ENCODE results near the gene WDR3.
"Not testable (repeated sequence)": the region's sequence is repeated elsewhere in the genome, so short reads cannot be mapped to it uniquely, and the experiment has no call there.

WDR3 gene

DNA sequence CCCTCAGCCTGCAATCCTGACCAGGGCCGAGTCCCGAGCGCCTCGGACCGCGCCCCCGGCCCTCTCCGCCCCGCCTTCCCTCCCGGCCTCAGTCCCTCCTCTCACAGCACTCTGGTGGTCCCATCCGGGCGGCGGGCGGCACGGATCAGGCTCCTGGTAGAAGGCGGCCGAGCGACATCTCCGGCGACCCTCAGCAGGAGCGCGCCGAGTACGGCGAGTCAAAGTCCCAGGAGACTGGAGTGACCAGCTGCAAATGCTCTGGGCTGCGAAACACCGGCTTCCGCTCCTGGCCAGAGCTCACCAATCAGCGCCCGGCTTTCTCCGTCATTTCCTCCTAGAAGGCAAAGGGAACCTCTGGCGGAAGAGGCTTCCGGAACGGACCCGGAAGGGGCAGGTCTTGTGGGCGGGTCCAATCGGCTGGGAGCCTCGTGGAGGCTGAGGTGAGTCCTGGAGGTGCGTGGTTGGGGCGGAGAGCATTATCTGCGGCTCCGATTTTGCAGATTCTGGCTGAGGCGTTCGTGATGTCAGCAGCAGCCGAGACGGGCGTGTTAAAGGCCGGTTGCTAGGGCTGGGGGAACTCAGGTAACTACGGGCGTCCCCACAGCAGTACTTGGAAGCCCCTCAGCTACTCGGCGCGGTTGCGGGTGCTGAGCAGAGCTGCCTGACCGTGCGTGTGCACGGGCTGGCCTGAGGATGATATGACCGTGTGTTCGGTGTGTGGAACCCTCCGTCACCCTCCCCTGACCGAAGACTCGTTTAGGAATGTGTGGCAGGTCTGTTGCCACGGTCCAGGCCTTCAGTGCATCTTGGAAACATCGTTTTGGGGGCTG is at the start of gene WDR3, which contains the start of gene GDAP2:
Gene WDR3, plus strand, starts transcription at position 397 of the 830 bp plus-strand sequence. CDS start 3,581 bp downstream, outside the sequence.
Gene GDAP2, minus strand, starts transcription at position 279 of the 830 bp plus-strand sequence. CDS start 9,264 bp downstream, outside the sequence.
- DNase-seq = peak; percentile 83

DNA sequence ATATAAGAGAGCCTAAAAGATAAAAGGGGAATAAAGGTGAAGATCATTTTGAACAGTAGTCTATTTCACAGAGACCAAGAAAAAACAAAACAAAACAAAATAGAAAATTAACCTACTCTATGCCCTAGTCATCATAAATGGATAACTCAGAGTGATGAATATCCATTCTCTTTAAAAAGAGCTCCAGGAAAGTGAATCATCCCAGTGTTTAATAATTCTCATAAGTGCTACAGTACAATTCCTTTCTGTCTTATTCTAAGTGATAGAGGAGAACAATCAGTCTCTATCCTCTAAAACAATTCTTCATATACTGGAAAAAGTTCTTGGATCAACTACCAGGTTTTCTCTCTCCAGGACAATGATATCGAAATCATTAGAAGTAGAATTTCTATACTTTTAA is 45.9 kb upstream of the WDR3 start:
- no peak for DNase-seq

DNA sequence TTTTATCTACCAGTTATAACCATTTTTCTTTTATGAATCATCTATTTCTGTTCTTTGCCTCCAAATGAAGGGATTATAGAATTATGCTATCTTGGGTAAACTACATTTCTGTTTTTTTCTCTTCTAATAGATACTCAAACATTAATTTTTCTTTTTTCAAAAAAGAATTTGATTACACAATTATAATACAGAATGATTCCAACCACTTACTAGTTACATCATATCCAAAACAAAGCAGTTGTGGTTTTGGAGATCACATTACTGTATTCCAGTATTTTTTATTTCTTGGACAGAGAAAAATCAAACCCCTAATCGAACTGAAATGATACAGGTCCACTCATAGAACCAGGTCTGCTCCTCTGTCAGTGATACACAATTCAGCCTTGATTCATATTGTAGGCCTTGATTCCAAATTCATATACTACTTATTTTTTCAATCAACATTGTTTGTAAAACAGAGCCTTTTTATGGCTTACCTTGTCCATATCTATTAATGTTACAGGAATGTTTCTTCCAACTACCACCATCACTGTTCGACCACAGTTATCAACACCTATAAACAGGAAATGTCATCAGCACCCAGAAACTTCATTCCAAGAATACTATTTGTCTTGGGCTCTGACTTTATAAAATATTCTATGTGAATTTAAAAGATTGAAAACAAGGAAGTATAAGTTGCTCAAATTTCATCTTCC is 43.3 kb upstream of the WDR3 start:
- DNase-seq = no peak

GRCh38 chr1:117890452-117890851 is 39.1 kb upstream of the WDR3 start:
- no peak for DNase-seq

GRCh38 chr1:117892512-117892911 is 37.0 kb upstream of the WDR3 start:
- no peak for DNase-seq

- no peak for DNase-seq
Observed at GRCh38 chr1:117894078-117894477, 35.5 kb upstream of the WDR3 start.

DNA sequence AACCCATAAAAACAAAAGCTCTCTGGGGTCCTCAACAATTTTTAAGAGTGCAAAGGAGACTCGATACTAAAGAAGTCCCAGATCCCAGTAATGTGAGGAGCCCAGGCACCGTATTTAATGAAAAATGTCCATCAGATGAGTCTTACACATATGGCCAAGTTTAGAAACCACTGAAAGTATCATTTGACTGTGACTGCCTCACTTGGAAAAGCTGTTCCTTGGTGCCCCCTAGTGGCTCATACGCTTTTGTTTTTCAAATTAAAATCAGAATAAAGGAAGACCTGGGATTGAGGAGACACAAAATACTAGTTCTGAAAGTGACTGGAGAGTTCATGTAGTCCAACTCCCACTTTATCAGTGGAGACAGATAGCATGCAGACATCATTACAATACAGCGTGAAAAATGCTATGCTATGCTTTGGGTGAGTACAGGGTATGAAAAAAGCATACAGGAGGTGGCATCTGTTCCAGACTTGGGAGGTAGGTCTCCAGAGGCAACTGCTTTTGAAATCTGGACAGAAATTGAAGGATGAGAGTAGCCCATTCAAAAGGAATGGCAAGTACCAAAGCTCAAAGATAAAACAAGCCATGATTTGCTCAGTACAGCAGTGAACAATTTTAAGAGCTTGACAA is 33.9 kb upstream of the WDR3 start:
- peak; percentile 4 for DNase-seq

GRCh38 chr1:117897551-117897950 is 32.0 kb upstream of the WDR3 start:
- DNase-seq = no peak

GRCh38 chr1:117899801-117900200 is 29.7 kb upstream of the WDR3 start:
- no peak for DNase-seq

DNA sequence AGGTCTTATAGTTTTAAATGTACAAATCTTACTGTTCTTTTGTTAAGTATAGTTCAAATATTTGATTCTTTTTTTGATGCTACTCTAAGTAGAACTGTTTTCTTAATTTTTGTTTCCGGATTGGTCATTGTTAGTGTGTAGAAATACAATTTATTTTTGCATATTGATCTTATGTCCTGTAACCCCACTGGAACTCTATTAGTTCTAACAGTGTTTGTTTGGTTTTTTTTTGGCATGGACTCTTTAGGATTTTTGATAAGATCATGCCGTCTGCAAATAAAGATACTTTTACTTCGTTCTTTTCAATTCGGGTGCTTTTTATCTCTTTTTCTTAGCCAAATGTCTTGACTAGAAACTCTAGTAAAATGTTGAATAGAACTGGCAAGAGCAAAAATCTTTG is 26.6 kb upstream of the WDR3 start:
- DNase-seq = no peak

- DNase-seq = no peak
Observed at GRCh38 chr1:117904485-117904884, 25.1 kb upstream of the WDR3 start.

GRCh38 chr1:117905019-117905418 is 24.5 kb upstream of the WDR3 start:
- DNase-seq = no peak

DNA sequence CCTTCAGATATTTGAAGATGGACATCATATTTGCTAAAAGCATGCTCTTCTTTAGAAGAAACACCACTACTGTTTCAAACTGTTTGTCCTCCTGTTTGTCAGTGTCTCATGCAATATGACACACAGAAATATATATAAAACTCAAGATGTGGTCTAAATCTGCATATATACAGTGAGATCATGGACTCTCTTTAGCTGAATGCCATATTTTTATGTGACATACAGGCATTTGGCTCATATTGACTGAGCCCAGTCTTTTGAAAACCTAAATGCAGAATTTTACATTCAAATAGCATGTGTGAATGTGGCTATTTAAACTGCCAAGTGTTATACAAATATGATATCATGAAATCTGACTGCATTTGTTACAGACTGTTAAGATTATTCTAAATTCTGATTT is 18.5 kb upstream of the WDR3 start:
- no peak for DNase-seq

DNA sequence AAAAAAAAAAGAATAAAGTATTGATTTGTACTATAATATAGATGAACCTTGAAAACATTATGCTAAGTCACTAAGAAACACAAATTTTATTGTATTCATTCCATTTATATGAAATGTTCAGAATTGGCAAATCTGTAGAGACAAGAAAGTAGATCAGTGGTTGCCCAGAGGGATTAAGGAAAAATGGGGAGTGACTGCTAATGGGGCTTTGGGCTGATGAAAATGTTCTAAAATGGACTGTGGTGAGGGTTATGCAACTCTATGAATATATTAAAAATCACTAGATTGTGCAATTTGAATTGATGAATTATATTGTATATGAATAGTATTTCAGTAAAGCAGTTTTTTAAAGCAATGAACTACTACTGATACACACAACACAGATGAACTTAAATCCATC is 10.2 kb upstream of the WDR3 start:
- no peak for DNase-seq

GRCh38 chr1:117921991-117922390 is 7.5 kb upstream of the WDR3 start:
- no peak for DNase-seq

DNA sequence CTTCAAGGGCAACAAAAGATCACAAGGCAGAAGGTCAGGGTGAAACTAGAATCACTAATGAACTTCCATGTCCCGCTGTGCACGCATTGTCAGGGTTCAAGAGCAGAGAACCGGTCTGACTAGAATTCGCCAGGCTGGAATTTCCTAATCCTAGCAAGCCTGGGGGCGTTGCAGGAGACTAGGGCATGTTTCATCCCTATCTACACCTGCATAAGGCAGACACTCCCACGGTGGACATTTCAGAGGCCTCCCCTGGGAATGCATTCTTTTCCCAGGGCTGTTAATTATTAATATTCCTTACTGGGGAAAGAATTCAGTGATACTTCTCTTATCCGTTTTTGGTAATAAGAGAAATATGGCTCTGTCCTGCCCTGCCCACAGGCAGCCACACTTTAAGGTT is 6.8 kb upstream of the WDR3 start:
- DNase-seq = not testable (repeated sequence)

GRCh38 chr1:117925981-117926380 is 3.6 kb upstream of the WDR3 start:
- DNase-seq = no peak

DNA sequence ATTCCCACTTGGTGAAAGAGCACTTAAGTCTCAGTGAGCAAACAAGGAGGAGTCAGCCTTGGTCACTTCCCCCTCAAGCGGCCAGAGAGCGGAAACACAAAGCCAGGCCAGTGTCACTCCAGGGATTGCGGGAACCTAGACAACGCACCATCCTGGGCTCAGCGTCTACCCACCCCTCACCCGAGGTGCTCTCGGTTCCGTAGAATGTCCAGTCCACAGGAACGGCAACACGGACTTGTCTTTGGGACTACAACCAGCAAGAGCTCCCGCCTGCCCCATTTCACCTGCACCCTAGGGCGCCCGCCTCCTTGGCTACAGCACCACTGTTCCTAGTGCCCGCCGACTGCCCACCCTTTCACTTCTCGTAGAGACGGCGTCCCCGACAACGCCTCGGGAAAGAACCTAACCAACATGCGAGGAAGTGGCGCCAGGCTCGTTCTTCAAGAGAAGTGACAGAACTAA is 627 bp upstream of the WDR3 start:
- peak; percentile 60 for DNase-seq

- no peak for DNase-seq
Observed at GRCh38 chr1:117930173-117930447, 571 bp downstream of the WDR3 start.

DNA sequence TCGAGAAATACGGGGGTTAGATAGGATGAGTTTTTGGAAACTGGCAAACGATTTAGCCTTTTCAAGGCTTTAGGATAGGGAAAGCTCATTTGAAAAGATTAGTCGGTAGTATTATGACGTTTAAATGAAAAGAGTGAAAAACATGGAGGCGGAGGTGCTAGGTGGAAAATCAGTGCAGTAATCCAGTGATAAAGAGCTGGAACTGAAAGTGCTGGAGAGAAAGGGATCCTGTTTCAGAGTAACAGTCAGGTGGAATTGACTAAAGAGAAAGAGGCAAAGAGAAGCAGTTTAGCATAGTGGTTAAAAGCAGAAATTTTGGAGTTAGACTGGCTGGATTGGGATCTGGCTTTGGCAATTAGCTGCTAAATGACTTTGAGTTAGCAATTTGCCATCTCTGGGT is 945 bp downstream of the WDR3 start:
- DNase-seq = no peak

DNA sequence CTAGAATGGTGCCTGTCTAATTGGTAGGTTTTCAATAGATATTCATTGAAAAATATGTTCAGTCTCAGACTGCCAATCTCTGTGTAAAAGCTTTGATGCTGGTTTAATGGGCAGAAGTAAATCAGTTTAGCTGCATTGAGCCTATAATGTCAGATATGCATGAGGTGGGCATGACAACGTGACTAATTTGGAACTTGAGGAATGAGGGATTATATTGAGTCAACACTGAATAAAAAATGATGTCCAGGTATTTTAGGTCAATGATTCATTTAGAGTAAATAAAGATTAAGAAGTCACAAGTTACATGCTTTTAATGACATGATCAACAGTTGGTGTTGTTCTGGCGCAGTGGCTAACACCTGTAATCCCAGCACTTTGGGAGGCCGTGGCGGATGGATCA is 3.0 kb downstream of the WDR3 start:
- no peak for DNase-seq

GRCh38 chr1:117933769-117934168 is 4.2 kb downstream of the WDR3 start:
- DNase-seq = no peak

DNA sequence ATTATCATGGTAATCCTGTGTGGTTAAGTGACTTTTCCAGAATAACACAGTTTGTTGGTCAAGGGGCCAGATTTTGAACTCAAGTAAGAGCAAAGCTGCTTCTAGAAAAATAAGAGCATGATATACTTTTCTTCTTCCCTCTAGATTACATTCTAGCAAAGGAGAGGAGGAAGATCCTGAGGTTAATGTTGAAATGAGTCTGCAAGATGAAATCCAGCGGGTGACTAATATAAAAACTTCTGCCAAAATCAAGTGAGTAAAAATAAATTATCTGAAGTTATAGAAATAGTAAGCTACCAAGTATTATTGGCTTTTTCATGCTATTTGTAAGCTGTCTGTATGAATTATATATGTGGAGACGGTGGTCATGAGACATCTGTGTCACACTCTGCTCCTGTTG is 12.8 kb downstream of the WDR3 start:
- no peak for DNase-seq

DNA sequence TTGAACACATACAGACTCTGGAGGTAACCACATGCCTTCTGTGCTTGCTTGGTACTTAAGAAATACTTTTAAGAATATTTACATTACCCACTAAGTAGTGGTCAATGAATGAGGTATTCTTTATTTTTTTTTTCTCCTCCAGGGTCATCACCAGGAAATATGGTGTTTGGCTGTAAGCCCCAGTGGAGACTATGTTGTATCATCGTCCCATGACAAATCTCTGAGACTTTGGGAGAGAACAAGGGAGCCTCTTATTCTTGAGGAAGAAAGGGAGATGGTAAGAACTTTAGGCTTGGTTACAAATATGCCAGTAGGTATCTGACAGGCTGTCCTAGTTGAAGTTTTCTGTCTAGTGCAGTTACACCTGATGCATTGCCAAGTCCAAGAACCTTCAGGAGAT is 22.8 kb downstream of the WDR3 start:
- no peak for DNase-seq
